HL-60/S4 treated with retinoic acid at 250 ng/mL for 4 days and 3 days (cell line): ENCODE data around the gene P2RY8.

ENCODE experiments used
- in situ Hi-C: fragments of 300-500 bp; cut with MboI; formaldehyde crosslinking; loops from 2 replicates; pipeline ENCODE4 v1.7.0; 2022; ENCODE audit warnings: low sequenced_read_pairs

P2RY8 gene

DNA sequence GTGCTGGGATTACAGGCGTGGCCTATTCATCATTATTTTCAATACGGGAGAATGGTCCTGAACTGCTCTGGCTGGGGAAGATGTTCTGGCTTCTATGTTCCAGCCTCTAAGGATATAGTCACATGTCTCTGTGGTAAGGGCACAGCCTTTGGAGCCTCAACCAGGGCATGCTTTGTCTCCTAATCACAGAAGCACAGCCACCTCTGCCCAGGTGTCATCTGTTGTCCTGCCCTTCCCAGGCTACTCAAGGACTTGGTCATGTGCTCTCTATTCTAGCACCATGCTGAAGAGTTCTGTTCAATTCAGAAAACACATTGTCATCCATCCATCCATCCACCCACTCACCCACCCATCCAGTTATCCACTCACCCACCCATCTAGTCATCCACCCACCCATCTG is 113.8 kb downstream of the P2RY8 start:
- in situ Hi-C loops: no loop called here

DNA sequence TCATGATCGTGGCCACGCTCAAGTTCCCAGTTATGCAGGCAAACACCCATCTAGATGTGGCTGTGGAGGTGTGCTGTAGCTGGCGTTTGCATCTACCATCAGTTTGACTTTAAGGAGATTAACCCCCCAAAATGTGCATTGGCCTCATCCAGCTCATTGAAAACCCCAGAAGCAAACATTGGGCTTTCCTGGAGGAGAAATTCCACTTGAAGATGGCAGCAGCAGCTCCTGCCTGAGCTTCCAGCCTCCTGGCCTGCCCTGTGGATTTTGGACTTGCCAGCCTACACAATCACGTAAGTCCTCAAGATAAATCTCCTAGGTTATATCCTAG is 114.9 kb downstream of the P2RY8 start:
- in situ Hi-C loops: no loop called here

DNA sequence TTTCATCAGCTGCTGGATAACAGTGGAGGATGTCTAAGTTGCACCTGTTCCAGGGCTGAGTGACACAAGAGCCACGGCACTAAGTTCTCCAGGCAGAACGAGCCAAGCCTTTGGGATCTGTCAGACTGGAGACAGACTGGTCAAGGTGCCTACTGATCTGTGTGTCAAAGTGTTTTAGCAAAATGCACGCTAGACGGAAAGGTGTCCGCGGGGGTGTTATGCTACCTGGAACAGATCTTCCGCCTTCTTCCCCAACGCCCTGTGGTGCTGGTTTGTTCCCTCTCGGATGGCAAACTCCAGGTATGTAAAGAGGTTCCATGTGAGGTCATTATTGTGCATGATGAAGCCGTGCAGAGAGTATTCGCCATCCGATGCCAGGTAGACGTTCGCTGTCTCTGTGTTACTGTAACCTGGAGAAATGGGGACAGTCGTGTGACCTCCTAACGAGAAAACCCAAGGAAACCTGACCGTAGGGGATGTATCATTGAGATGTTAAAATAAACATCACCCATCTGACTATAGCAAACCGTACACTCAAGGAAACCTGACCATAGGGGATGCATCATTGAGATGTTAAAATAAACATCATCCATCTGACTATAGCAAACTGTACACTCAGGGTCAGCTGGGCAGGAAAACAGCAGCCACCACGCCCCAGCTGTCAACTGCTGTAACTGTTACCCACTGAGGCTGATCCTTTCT is 115.4 kb downstream of the P2RY8 start:
- in situ Hi-C loops: no loop called here

GRCh38 chrX:1420371-1420770 is 116.6 kb downstream of the P2RY8 start:
- in situ Hi-C loops: no loop called here

DNA sequence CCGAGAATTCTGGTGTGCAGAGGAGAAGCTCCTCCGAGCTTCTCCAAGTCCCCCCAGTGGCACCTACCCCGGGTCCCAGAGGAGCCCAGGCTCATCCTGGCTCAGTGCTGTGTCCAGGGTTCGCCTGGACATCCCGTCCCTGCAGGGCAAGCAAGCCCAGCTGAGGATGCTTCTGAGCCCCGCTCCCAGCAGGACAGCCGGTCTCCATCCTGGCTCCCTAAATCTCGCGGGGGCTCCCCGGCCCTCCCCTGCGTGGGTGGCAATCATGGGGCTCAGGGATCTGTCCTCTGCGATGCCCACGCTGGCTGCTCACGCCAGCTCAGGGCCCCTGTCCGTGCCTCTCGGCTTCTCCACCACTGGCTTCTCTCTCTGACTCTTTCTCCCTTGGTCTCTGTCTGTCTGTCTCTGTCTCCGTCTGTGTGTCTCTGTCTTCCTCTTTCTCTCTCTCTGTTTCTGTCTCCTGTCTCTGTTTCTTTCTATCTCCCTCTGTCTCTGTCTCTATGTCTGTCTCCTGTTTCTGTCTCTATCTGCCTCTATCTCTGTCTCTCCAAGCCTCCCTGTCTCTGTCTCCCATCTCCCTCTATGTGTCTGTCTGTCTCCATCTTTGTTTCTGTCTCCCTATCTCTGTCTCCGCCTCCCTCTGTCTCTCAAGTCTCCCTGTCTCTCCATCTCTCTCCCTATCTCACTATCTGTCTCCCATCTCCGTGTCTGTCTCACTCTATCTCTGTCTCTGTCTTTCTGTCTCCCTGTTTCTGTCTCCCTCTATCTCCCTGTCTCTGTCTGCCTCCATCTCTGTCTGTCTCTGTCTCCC is 117.2 kb downstream of the P2RY8 start:
- in situ Hi-C loops: no loop called here

DNA sequence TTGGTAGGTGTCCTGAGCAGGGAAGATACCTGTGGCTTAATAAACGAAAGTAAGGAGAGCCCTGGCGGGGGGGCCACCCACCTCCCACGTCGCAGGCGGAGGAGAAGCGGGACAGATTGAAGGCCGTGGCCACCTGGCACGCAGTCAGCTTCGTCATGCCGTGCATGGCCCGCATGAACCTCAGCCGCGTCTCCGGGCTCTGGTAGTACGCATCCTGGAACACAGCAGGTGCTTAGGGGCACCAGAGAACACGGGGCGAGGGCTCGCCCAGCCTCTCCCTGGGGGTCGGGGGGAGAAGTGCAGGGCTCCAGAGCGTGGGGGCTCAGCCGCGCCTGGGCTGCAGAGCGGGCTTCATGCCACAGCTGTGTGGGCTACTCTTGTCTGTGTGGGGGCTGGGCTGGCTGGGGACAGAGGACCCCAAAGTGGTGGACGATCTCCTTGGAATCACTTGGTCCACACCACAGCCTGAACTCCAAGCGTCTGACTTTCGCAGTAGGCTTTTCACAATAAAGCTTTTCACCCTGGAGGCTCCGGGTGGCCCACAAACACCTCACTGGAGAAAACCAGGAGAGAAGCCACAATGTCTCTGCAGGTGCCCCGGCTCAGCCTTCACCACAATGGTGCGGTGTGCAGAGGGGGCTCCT is 118.0 kb downstream of the P2RY8 start:
- in situ Hi-C loops: no loop called here

DNA sequence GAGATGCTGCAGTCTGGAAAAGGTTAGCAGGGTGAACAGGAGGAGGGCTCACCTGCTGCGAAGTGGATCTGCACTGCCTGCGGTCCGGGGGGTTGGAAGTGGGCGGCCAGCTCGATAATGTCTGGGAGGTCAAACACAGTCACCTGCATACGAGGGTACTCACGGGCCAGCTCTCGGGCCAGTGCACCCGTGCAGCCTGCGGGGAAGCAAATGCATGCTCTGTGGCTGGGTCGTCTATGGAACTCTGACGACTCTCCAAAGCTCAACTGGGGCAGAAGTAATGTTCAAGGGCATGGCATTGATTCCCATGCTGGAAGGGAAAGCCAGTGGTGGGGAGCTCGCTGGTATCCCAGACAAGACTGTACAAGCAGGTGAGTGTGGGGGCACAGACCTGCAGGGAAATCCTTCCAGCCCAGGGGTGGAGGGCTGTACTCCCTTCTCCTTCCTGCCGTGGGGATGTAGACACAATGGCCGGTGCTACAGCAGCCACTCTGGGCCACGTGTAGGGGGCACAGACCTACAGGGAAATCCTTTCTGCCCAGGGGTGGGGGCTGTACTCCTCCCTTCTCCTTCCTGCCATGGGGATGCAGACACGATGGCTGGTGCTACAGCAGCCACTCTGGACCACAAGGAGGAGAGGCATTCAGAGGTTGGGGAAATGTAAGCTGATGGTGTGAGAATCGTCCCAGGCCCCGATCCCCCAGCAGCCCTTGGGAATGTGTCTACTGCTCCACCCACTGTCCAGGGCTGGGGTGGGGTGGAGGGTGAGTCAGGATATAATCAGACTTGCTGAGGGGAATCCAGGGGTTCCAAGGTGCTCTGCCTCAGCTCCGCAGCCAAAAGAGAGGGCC is 118.8 kb downstream of the P2RY8 start:
- in situ Hi-C loops: no loop called here

- in situ Hi-C loops: no loop called here
Measured at GRCh38 chrX:1416965-1417760, 119.8 kb downstream of the P2RY8 start.

DNA sequence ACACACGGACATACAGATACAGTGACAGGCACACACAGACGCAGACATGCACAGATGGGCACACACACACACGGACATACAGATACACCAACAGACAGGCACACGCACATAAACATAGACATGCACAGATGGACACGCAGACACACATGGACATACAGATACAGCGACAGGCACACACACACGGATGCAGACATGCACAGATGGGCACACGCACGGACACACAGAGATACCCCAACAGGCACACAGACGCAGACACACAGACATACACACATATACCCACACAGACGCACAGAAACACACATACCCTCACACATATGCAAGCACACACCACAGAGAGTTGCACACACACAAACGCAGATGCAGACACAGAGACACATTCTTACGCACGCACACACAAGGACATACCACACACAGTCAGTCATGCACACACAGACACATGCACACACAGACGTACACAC is 120.6 kb downstream of the P2RY8 start:
- in situ Hi-C loops: no loop called here
